K562 (cell line): ENCODE data around the gene PTCH1. TPM values are rescaled to one million over a fixed set of nuclear protein-coding genes. Genes with fewer than 3 reads are reported as not detected.

ENCODE experiments used
- ATAC-seq: fragments of 200-7000 bp; cut with Tn5 transposase; 3 replicates; pipeline ENCODE4 v1.9.1; 2020; ENCODE audit warnings: moderate library complexity
- BruUV-seq: library from RNA; stranded (reverse); fragments of 400-500 nt; replicated peaks from 2 replicates; lab custom pipeline; 2021; lab: Mats Ljungman, UMichigan
- CTCF ChIA-PET: fragments of 300-600 bp; formaldehyde crosslinking; extraction: SDS; loops from one replicate; lab custom pipeline; 2021; ENCODE audit warnings: low intra/inter-chr PET ratio; lab: Yijun Ruan, JAX
- POLR2A ChIA-PET: fragments of 300-600, 350-650 bp; sonication (Branson Sonifier 250); formaldehyde crosslinking; extraction: SDS; loops from one replicate; lab custom pipeline; 2021; ENCODE audit warnings: antibody characterized with exemption, inconsistent platforms; lab: Yijun Ruan, JAX
- DNase-seq, 4 experiments: peaks; one replicate each; pipeline versions ENCODE4 v3.0.0 to v3.0.0-alpha.2; 2011 to 2018; ENCODE audit warnings: low spot score in 3 of 4, mixed read lengths in 3 of 4; ENCODE audit errors: extremely low read depth in 1 of 4
- FAIRE-seq: peaks from 2 replicates; lab custom pipeline; 2011; peaks lifted over from hg19 to GRCh38; lab: Jason Lieb, UNC
- H2AFZ ChIP-seq: 2 replicates; pipeline ENCODE4 v1.6.0; 2011; ENCODE audit warnings: low read depth, low read length, control low read depth, inconsistent platforms
- H3K27ac ChIP-seq: fragments of 200-600 bp; 3 replicates; pipeline ENCODE4 v1.8.0; 2011; ENCODE audit warnings: low read depth, mild to moderate bottlenecking, control low read depth, inconsistent platforms, low read length, moderate library complexity, mixed read lengths; ENCODE audit errors: extremely low read depth
- H3K27me3 ChIP-seq, 2 experiments: fragments of 300-600 bp in 1 of 2; 2 replicates in 1 of 2; 3 replicates in 1 of 2; pipeline versions ENCODE4 v1.6.0 to v1.8.0; 2011; ENCODE audit warnings: inconsistent platforms in 2 of 2, low read length in 2 of 2, mild to moderate bottlenecking in 1 of 2, mixed read lengths in 1 of 2, moderate library complexity in 1 of 2; ENCODE audit not compliant: control insufficient read depth in 2 of 2, insufficient read depth in 2 of 2
- H3K36me3 ChIP-seq: fragments of 300-600 bp; 3 replicates; pipeline ENCODE4 v1.8.0; 2011; ENCODE audit warnings: mild to moderate bottlenecking, low read length, inconsistent platforms; ENCODE audit not compliant: control insufficient read depth, insufficient read depth
- H3K4me1 ChIP-seq, 2 experiments: fragments of 200-600 bp in 1 of 2; replicated peaks in 1 of 2; 2 replicates in 1 of 2; 3 replicates in 1 of 2; pipeline versions ENCODE4 v1.5.1 to v1.8.0; 2011; ENCODE audit warnings: inconsistent platforms in 2 of 2, low read length in 2 of 2, mild to moderate bottlenecking in 1 of 2, mixed read lengths in 1 of 2, moderate library complexity in 1 of 2; ENCODE audit not compliant: control insufficient read depth in 2 of 2, insufficient read depth in 2 of 2
- H3K4me2 ChIP-seq: 2 replicates; pipeline ENCODE4 v1.6.1; 2011; ENCODE audit warnings: low read length, control low read depth, inconsistent platforms, mixed read lengths; ENCODE audit not compliant: insufficient read depth
- H3K4me3 ChIP-seq: fragments of 200-600 bp; sonication (generic), shearing (Covaris generic); 2 replicates; pipeline ENCODE4 v1.5.1; 2016; ENCODE audit warnings: control low read depth, inconsistent platforms
- H3K79me2 ChIP-seq: fragments of 200-600 bp; 3 replicates; pipeline ENCODE4 v1.8.0; 2011; ENCODE audit warnings: low read length, inconsistent platforms; ENCODE audit not compliant: control insufficient read depth, insufficient read depth
- H3K9ac ChIP-seq, 2 experiments: 2 replicates each; pipeline versions ENCODE4 v1.6.0 to v1.6.1; 2011; ENCODE audit warnings: low read depth in 2 of 2, low read length in 2 of 2, control low read depth in 1 of 2, inconsistent platforms in 1 of 2, mild to moderate bottlenecking in 1 of 2, mixed read lengths in 1 of 2; ENCODE audit not compliant: insufficient read depth in 1 of 2
- H3K9me1 ChIP-seq: one replicate; pipeline ENCODE4 v1.6.0; 2011; ENCODE audit warnings: inconsistent platforms, mild to moderate bottlenecking, low read length, moderate library complexity; ENCODE audit not compliant: control insufficient read depth, insufficient read depth
- H3K9me3 ChIP-seq: replicated peaks from 2 replicates; pipeline ENCODE4 v1.5.1; 2011; ENCODE audit warnings: low read depth, low read length, inconsistent platforms; ENCODE audit not compliant: control insufficient read depth, insufficient read depth
- H4K20me1 ChIP-seq: replicated peaks from 2 replicates; pipeline ENCODE4 v1.6.1; 2011; ENCODE audit warnings: low read length, inconsistent platforms, mixed read lengths; ENCODE audit not compliant: control insufficient read depth, insufficient read depth
- DPF2 ChIP-seq: fragments of 450-650 bp; IDR thresholded peaks from 2 replicates; pipeline ENCODE4 v1.6.1; 2016
- MBD2 ChIP-seq: sonication (generic); IDR thresholded peaks from 2 replicates; pipeline ENCODE4 v1.6.1; 2016; ENCODE audit warnings: low read depth, borderline replicate concordance
- MYBL2 ChIP-seq, 2 experiments: fragments of 450-650 bp in 1 of 2; sonication (generic) in 1 of 2; formaldehyde crosslinking in 1 of 2; IDR thresholded peaks; 2 replicates each; pipeline versions ENCODE4 v1.6.1 to v1.8.1; 2017 to 2022; ENCODE audit warnings: borderline replicate concordance in 1 of 2, inconsistent platforms in 1 of 2, low read depth in 1 of 2, mild to moderate bottlenecking in 1 of 2, missing genetic modification reagents in 1 of 2, moderate library complexity in 1 of 2
- NCOA2 ChIP-seq, 2 experiments: fragments of 450-650 bp; IDR thresholded peaks; 2 replicates each; pipeline ENCODE4 v1.6.1; 2018; ENCODE audit warnings: mild to moderate bottlenecking in 2 of 2, moderate library complexity in 1 of 2; ENCODE audit not compliant: partially characterized antibody in 2 of 2
- POLR3G ChIP-seq: IDR thresholded peaks from 2 replicates; pipeline ENCODE4 v1.6.1; 2011; ENCODE audit not compliant: insufficient read length, insufficient replicate concordance; ENCODE audit errors: extremely low read depth
- PTRF ChIP-seq: fragments of 450-650 bp; IDR thresholded peaks from 2 replicates; pipeline ENCODE4 v1.6.1; 2016; ENCODE audit warnings: mild to moderate bottlenecking, missing genetic modification characterization, missing compliant biosample characterization
- RBBP5 ChIP-seq: fragments of 200-600 bp; sonication (generic); IDR thresholded peaks from 2 replicates; pipeline ENCODE4 v1.6.1; 2012; ENCODE audit warnings: borderline replicate concordance, mild to moderate bottlenecking, low read length, control low read depth, inconsistent platforms; ENCODE audit not compliant: insufficient read depth, poor library complexity, severe bottlenecking
- SRSF1 ChIP-seq: fragments of 200-400 bp; formaldehyde crosslinking; IDR thresholded peaks from 2 replicates; pipeline ENCODE4 v1.6.1; 2017; ENCODE audit warnings: mild to moderate bottlenecking, low read depth, low read length, moderate library complexity
- STAT6 ChIP-seq: sonication (generic); formaldehyde crosslinking; IDR thresholded peaks from 2 replicates; pipeline ENCODE4 v1.8.1; 2023; ENCODE audit warnings: mild to moderate bottlenecking, missing genetic modification reagents
- TAF1 ChIP-seq: IDR thresholded peaks from 2 replicates; pipeline ENCODE4 v1.6.1; 2011; ENCODE audit warnings: mild to moderate bottlenecking, low read length, moderate library complexity; ENCODE audit not compliant: insufficient read depth, control insufficient read depth, severe bottlenecking; ENCODE audit errors: extremely low read depth
- TBP ChIP-seq: optimal IDR thresholded peaks from 2 replicates; pipeline ENCODE3; 2011; ENCODE audit warnings: low read depth, low read length, improper control_type of control experiment
- TSC22D4 ChIP-seq: fragments of 450-650 bp; IDR thresholded peaks from 2 replicates; pipeline ENCODE4 v1.6.1; 2016; ENCODE audit warnings: missing genetic modification characterization, missing biosample characterization, control low read depth
- ZBTB34 ChIP-seq: fragments of 250-450 bp; sonication (Bioruptor Pico); IDR thresholded peaks from 2 replicates; pipeline ENCODE4 v1.8.0; 2021; ENCODE audit warnings: mild to moderate bottlenecking, moderate library complexity
- ZEB2 ChIP-seq: fragments of 450-650 bp; IDR thresholded peaks from 2 replicates; pipeline ENCODE4 v1.6.1; 2016
- ZNF583 ChIP-seq: fragments of 250-450 bp; sonication (Bioruptor Pico); IDR thresholded peaks from 2 replicates; pipeline ENCODE4 v1.4.0; 2020
- ZNF655 ChIP-seq: fragments of 250-450 bp; sonication (Bioruptor Pico); IDR thresholded peaks from 2 replicates; pipeline ENCODE4 v1.5.0; 2021
- WGBS: fragments of 100-300 bp; shearing (Covaris generic); methylation state at CpG from one replicate; pipeline ENCODE4 v1.1.6; 2016; ENCODE audit warnings: low coverage, mixed read lengths; ENCODE audit not compliant: insufficient coverage; ENCODE audit errors: missing lambda C conversion rate; 5-methylcytosine and 5-hydroxymethylcytosine counted together
- in situ Hi-C: fragments of 300-500 bp; cut with MboI; formaldehyde crosslinking; loops from 4 replicates; pipeline ENCODE4 v1.15.0; 2018; ENCODE audit warnings: inconsistent platforms, mixed read lengths
- intact Hi-C: fragments of 100-400 bp; cut with micrococcal nuclease; formaldehyde crosslinking; loops from 2 replicates; pipeline ENCODE4 v1.14.2; 2022
- polyA plus RNA-seq, 8 experiments: library from polyadenylated mRNA; depleted of rRNA in 4 of 8; stranded (reverse) in 5 of 8; unstranded in 3 of 8; fragments of >200 nt; fragmentation: Nextera tagmentation in 2 of 8; fragmentation: Illumina TruSeq in 1 of 8; extraction: Ambion mirVana in 2 of 8; extraction: Trizol in 1 of 8; gene quantifications; 2 replicates each; pipeline versions ENCODE4 v1.2.1 to v1.2.3, GENCODE V29; 2011 to 2014; ENCODE audit warnings: inconsistent platforms in 1 of 8, missing spikeins in 1 of 8
- total RNA-seq, 7 experiments: library from RNA; depleted of rRNA in 6 of 7; stranded (reverse); fragments of >200 nt in 6 of 7; fragmentation: Illumina TruSeq in 2 of 7; extraction: Trizol in 2 of 7; gene quantifications; 2 replicates each; pipeline versions ENCODE4 v1.2.1 to v1.2.3, GENCODE V29; 2011 to 2021; ENCODE audit warnings: low replicate concordance in 1 of 7

The PTCH1 gene
- total and polyA plus RNA-seq, 9 of the 15 experiments (the other 6 are each of a cell fraction or from before 2014, with no cell fraction given) = 0.70 to 9.9 (median 3.8) TPM

GRCh38 chr9:95493402-95493801 is 23.4 kb downstream of the PTCH1 start:
- Histone ChIP-seq H3K9me1 (peaks cover 4% of the 10 kb centered on the region), H3K27ac (no peak overlapping the region), H3K4me2 (no peak overlapping the region), H3K36me3 (no peaks in the 10 kb centered on the region), H3K9me3 (no peaks in the 10 kb centered on the region), H3K9ac (no peak overlapping the region), H4K20me1 (peaks cover 14% of the 10 kb centered on the region), H2AFZ (no peak overlapping the region), H3K27me3 (no peaks in the 10 kb centered on the region), H3K4me1 (peaks cover 12 to 14% of the 10 kb centered on the region in 2 experiments; a peak in 4 of 5 replicates), H3K79me2 (no peaks in the 10 kb centered on the region; the same call in 1 of the 3 replicates), H3K4me3 (no peak overlapping the region)
- ATAC-seq (no peak), FAIRE-seq (no peak), DNase-seq (no peak)
- POLR2A ChIA-PET = interaction anchor here (1.3 kb wide), 1 partner anchor 9 kb away, joined by 4 read pairs; no protein-coding TSS in a partner anchor
- intact Hi-C loops = no loop called here
- no peak for TF ChIP-seq ZNF583
- no peak for TF ChIP-seq DPF2
- TF ChIP-seq RBBP5 = no peak
- TF ChIP-seq POLR3G = no peak
- TF ChIP-seq ZNF655 (CRISPR knock-in tag) = no peak
- no peak for TF ChIP-seq TBP
- no peak for TF ChIP-seq MYBL2 (IDR thresholded peaks at IDR 0.05; ENCODE audit: low read depth)
- no peak for TF ChIP-seq MYBL2 (CRISPR knock-in tag; IDR thresholded peaks at IDR 0.05; ENCODE audit: borderline replicate concordance)
- TF ChIP-seq NCOA2 (IDR thresholded peaks at IDR 0.05; ENCODE audit: partially characterized antibody in 2 of 2) = no peak
- no peak for TF ChIP-seq STAT6 (CRISPR knock-in tag)
- no peak for TF ChIP-seq ZBTB34 (CRISPR knock-in tag)
- no peak for TF ChIP-seq TAF1
- no peak for TF ChIP-seq SRSF1
- TF ChIP-seq PTRF (tag) = no peak
- TF ChIP-seq MBD2 = no peak
- TF ChIP-seq TSC22D4 (tag) = no peak
- TF ChIP-seq ZEB2 = no peak
- in situ Hi-C loops = no loop called here
- no TSS peak for BruUV-seq
- 85% methylated on average over 5 of the region's 5 CpGs for WGBS
- CTCF ChIA-PET = no interaction called here
